ENCODE data around the gene DMWD.

- TF ChIP-seq, protein P1, sequence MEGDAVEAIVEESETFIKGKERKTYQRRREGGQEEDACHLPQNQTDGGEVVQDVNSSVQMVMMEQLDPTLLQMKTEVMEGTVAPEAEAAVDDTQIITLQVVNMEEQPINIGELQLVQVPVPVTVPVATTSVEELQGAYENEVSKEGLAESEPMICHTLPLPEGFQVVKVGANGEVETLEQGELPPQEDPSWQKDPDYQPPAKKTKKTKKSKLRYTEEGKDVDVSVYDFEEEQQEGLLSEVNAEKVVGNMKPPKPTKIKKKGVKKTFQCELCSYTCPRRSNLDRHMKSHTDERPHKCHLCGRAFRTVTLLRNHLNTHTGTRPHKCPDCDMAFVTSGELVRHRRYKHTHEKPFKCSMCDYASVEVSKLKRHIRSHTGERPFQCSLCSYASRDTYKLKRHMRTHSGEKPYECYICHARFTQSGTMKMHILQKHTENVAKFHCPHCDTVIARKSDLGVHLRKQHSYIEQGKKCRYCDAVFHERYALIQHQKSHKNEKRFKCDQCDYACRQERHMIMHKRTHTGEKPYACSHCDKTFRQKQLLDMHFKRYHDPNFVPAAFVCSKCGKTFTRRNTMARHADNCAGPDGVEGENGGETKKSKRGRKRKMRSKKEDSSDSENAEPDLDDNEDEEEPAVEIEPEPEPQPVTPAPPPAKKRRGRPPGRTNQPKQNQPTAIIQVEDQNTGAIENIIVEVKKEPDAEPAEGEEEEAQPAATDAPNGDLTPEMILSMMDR (IDR thresholded peaks at IDR 0.05), result no peak
- TF ChIP-seq EP300 (IDR thresholded peaks at IDR 0.05; ENCODE audit: low read depth) (no peak), POLR2A (IDR thresholded peaks at IDR 0.05) (no peak), POLR2AphosphoS5 (IDR thresholded peaks at IDR 0.05) (no peak)
These were observed 35.0 kb downstream of the DMWD start for GRCh38 chr19:45757695-45758094.

Data from transverse colon (tissue), 4 donors.